CD4-positive, alpha-beta memory T cell (primary cell): Measurements from ENCODE around the gene CLEC16A. TPM values are rescaled to one million over a fixed set of nuclear protein-coding genes. Genes with fewer than 3 reads are reported as not detected.

Experiments
- CTCF ChIA-PET: fragments of 350-600 bp; sonication (Branson Sonifier 250); formaldehyde crosslinking; loops from one replicate; lab custom pipeline; 2021; ENCODE audit warnings: inconsistent platforms; ENCODE audit not compliant: partially characterized antibody; lab: Charles Lee
- POLR2A ChIA-PET: fragments of 350-600 bp; sonication (Branson Sonifier 250); formaldehyde crosslinking; loops from one replicate; lab custom pipeline; 2021; ENCODE audit not compliant: partially characterized antibody; lab: Charles Lee
- DNase-seq, 5 donors: peaks; one replicate each; pipeline versions ENCODE4 v3.0.0 to v3.0.0-alpha.2; 2020 to 2022; ENCODE audit warnings: mixed read lengths in 1 of 5
- H3K27ac ChIP-seq: one replicate; pipeline ENCODE4 v1.7.0; 2013; ENCODE audit warnings: low read depth, low read length
- H3K27me3 ChIP-seq: 2 replicates; pipeline ENCODE4 v1.7.0; 2013; ENCODE audit warnings: mild to moderate bottlenecking, low read length, moderate library complexity; ENCODE audit not compliant: insufficient read depth
- H3K36me3 ChIP-seq: 2 replicates; pipeline ENCODE4 v1.7.0; 2013; ENCODE audit warnings: mild to moderate bottlenecking, low read length, moderate library complexity; ENCODE audit not compliant: insufficient read depth
- H3K4me1 ChIP-seq: 2 replicates; pipeline ENCODE4 v1.7.0; 2013; ENCODE audit warnings: mild to moderate bottlenecking, low read length, moderate library complexity; ENCODE audit not compliant: insufficient read depth
- H3K4me3 ChIP-seq, 2 donors: one replicate each; pipeline ENCODE4 v1.7.0; 2013; ENCODE audit warnings: low read length in 2 of 2, mild to moderate bottlenecking in 1 of 2
- H3K9me3 ChIP-seq, 2 donors: one replicate each; pipeline ENCODE4 v1.7.0; 2013; ENCODE audit warnings: low read length in 2 of 2, control low read depth in 1 of 2; ENCODE audit not compliant: control insufficient read depth in 1 of 2
- H3K27ac Mint-ChIP-seq, 7 donors: one replicate each; pipeline ENCODE4 v1.8.0; 2020 to 2021; ENCODE audit warnings: mixed read lengths in 7 of 7, mild to moderate bottlenecking in 6 of 7, inconsistent platforms in 3 of 7, moderate library complexity in 3 of 7
- H3K27me3 Mint-ChIP-seq, 2 donors: one replicate each; pipeline ENCODE4 v1.8.0; 2020 to 2021; ENCODE audit warnings: mixed read lengths in 2 of 2
- H3K36me3 Mint-ChIP-seq, 2 donors: one replicate each; pipeline ENCODE4 v1.8.0; 2020 to 2021; ENCODE audit warnings: mixed read lengths in 2 of 2, inconsistent platforms in 1 of 2, mild to moderate bottlenecking in 1 of 2
- H3K4me1 Mint-ChIP-seq, 4 donors: one replicate each; pipeline ENCODE4 v1.8.0; 2020 to 2021; ENCODE audit warnings: mixed read lengths in 4 of 4, mild to moderate bottlenecking in 1 of 4
- H3K4me3 Mint-ChIP-seq, 8 donors: one replicate each; pipeline ENCODE4 v1.8.0; 2020 to 2021; ENCODE audit warnings: mixed read lengths in 8 of 8, mild to moderate bottlenecking in 7 of 8, moderate library complexity in 6 of 8, inconsistent platforms in 3 of 8
- H3K9me3 Mint-ChIP-seq, 8 donors: one replicate each; pipeline ENCODE4 v1.8.0; 2020 to 2021; ENCODE audit warnings: mixed read lengths in 8 of 8, mild to moderate bottlenecking in 5 of 8, inconsistent platforms in 3 of 8, moderate library complexity in 1 of 8
- intact Hi-C: fragments of 100-400 bp; cut with micrococcal nuclease; formaldehyde crosslinking; loops from one replicate; pipeline ENCODE4 v1.15.1; 2023
- polyA plus RNA-seq, 2 donors: library from polyadenylated mRNA; unstranded; fragments of 300-500 nt; fragmentation: Illumina TruSeq; gene quantifications; one replicate each; pipeline ENCODE4 v1.2.3, GENCODE V29; 2021
- total RNA-seq, 2 experiments: library from RNA; stranded (reverse); gene quantifications; one replicate each; pipeline ENCODE4 v1.2.3, GENCODE V29; 2021

Gene CLEC16A
- total and polyA plus RNA-seq, 4 experiments from 2014 or later, result 5.2 to 28.4 (median 24.5) TPM

- ChIA-PET CTCF (interaction anchor here (1.8 kb wide), 1 partner anchor 11 kb away, joined by 5 read pairs; no protein-coding TSS in a partner anchor), POLR2A (no interaction called here)
- Mint-ChIP-seq H3K4me1 (peaks cover 32 to 47% (median 40%) of the 10 kb centered on the region in 4 donors), H3K36me3 (peaks cover 8 to 18% of the 10 kb centered on the region in 2 donors), H3K27me3 (no peaks in the 10 kb centered on the region), H3K4me3 (no peak overlapping the region), H3K9me3 (no peaks in the 10 kb centered on the region), H3K27ac (no peak overlapping the region)
- Histone ChIP-seq H3K27ac (no peak overlapping the region), H3K9me3 (no peaks in the 10 kb centered on the region), H3K27me3 (no peaks in the 10 kb centered on the region), H3K4me3 (no peak overlapping the region), H3K36me3 (no peaks in the 10 kb centered on the region), H3K4me1 (peaks cover 61% of the 10 kb centered on the region)
- no peak for DNase-seq
- intact Hi-C loops, result no loop called here
Observed at GRCh38 chr16:11095935-11096334, 151.6 kb downstream of the CLEC16A start.

GRCh38 chr16:11097094-11097786, 152.9 kb downstream of the CLEC16A start:
- ChIA-PET CTCF (no interaction called here), POLR2A (no interaction called here)
- no peak for DNase-seq
- H3K27me3 ChIP-seq, result no peaks in the 10 kb centered on the region
- H3K4me1 ChIP-seq, result peaks cover 50% of the 10 kb centered on the region
- Mint-ChIP-seq H3K4me1 (peaks cover 35 to 44% (median 41%) of the 10 kb centered on the region in 4 donors), H3K4me3 (no peak overlapping the region), H3K27ac (peak overlapping the region in 2 of 7 donors; percentile 5 to 27), H3K27me3 (no peaks in the 10 kb centered on the region), H3K9me3 (no peaks in the 10 kb centered on the region), H3K36me3 (peaks cover 8 to 17% of the 10 kb centered on the region in 2 donors)
- H3K9me3 ChIP-seq, result no peaks in the 10 kb centered on the region
- no peak overlapping the region for H3K27ac ChIP-seq
- H3K36me3 ChIP-seq, result no peaks in the 10 kb centered on the region
- intact Hi-C loops, result no loop called here
- no peak overlapping the region for H3K4me3 ChIP-seq

- peaks cover 45% of the 10 kb centered on the region for H3K4me1 ChIP-seq
- no peak for DNase-seq
- CTCF ChIA-PET, result no interaction called here
- H3K9me3 Mint-ChIP-seq, result no peaks in the 10 kb centered on the region
- no peak overlapping the region for H3K4me3 ChIP-seq
- peak overlapping the region in 1 of 8 donors; percentile 22 for H3K4me3 Mint-ChIP-seq
- POLR2A ChIA-PET, result no interaction called here
- intact Hi-C loops, result no loop called here
- peaks cover 34 to 44% (median 41%) of the 10 kb centered on the region in 4 donors for H3K4me1 Mint-ChIP-seq
- H3K27ac Mint-ChIP-seq, result peak overlapping the region in 2 of 7 donors; percentile 5 to 27
- H3K27ac ChIP-seq, result no peak overlapping the region
- H3K27me3 Mint-ChIP-seq, result no peaks in the 10 kb centered on the region
- no peaks in the 10 kb centered on the region for H3K36me3 ChIP-seq
- H3K36me3 Mint-ChIP-seq, result peaks cover 8 to 19% of the 10 kb centered on the region in 2 donors
- H3K27me3 ChIP-seq, result no peaks in the 10 kb centered on the region
- no peaks in the 10 kb centered on the region for H3K9me3 ChIP-seq
Observed at GRCh38 chr16:11097787-11098167, 153.4 kb downstream of the CLEC16A start.

- H3K27ac ChIP-seq, result no peak overlapping the region
- Mint-ChIP-seq H3K27ac (peak overlapping the region in 3 of 7 donors; percentile 18 to 49 (median 23)), H3K27me3 (no peaks in the 10 kb centered on the region), H3K4me3 (no peak overlapping the region), H3K36me3 (peaks cover 8 to 19% of the 10 kb centered on the region in 2 donors), H3K4me1 (peaks cover 27 to 40% (median 35%) of the 10 kb centered on the region in 4 donors), H3K9me3 (no peaks in the 10 kb centered on the region)
- no peaks in the 10 kb centered on the region for H3K36me3 ChIP-seq
- POLR2A ChIA-PET, result no interaction called here
- DNase-seq, result no peak
- H3K9me3 ChIP-seq, result no peaks in the 10 kb centered on the region
- intact Hi-C loops, result no loop called here
- CTCF ChIA-PET, result no interaction called here
- peaks cover 35% of the 10 kb centered on the region for H3K4me1 ChIP-seq
- no peak overlapping the region for H3K4me3 ChIP-seq
- H3K27me3 ChIP-seq, result no peaks in the 10 kb centered on the region
Observed at GRCh38 chr16:11098601-11099390, 154.4 kb downstream of the CLEC16A start.

GRCh38 chr16:11099672-11100205, 155.4 kb downstream of the CLEC16A start:
- no peak overlapping the region for H3K27ac ChIP-seq
- Mint-ChIP-seq H3K36me3 (peaks cover 8 to 17% of the 10 kb centered on the region in 2 donors), H3K27ac (peak overlapping the region in 4 of 7 donors; percentile 54 to 88 (median 74)), H3K4me3 (no peak overlapping the region), H3K27me3 (no peaks in the 10 kb centered on the region), H3K9me3 (no peaks in the 10 kb centered on the region), H3K4me1 (peaks cover 24 to 39% (median 32%) of the 10 kb centered on the region in 4 donors)
- H3K36me3 ChIP-seq, result no peaks in the 10 kb centered on the region
- H3K4me3 ChIP-seq, result no peak overlapping the region
- POLR2A ChIA-PET, result no interaction called here
- peaks cover 32% of the 10 kb centered on the region for H3K4me1 ChIP-seq
- no peak for DNase-seq
- H3K9me3 ChIP-seq, result no peaks in the 10 kb centered on the region
- H3K27me3 ChIP-seq, result no peaks in the 10 kb centered on the region
- CTCF ChIA-PET, result no interaction called here
- intact Hi-C loops, result no loop called here

- Mint-ChIP-seq H3K27ac (peak overlapping the region in 5 of 7 donors; percentile 41 to 88 (median 79)), H3K9me3 (no peaks in the 10 kb centered on the region), H3K4me1 (peaks cover 26 to 39% (median 33%) of the 10 kb centered on the region in 4 donors), H3K36me3 (peaks cover 4 to 13% of the 10 kb centered on the region in 2 donors), H3K4me3 (peak overlapping the region in 1 of 8 donors; percentile 70), H3K27me3 (no peaks in the 10 kb centered on the region)
- no peak for DNase-seq
- Histone ChIP-seq H3K4me1 (peaks cover 32% of the 10 kb centered on the region), H3K27me3 (no peaks in the 10 kb centered on the region), H3K9me3 (no peaks in the 10 kb centered on the region), H3K36me3 (no peaks in the 10 kb centered on the region), H3K4me3 (no peak overlapping the region), H3K27ac (no peak overlapping the region)
- POLR2A ChIA-PET, result no interaction called here
- CTCF ChIA-PET, result no interaction called here
- intact Hi-C loops, result no loop called here
Observed at GRCh38 chr16:11100239-11100750, 155.9 kb downstream of the CLEC16A start.

GRCh38 chr16:11101283-11101682, 156.9 kb downstream of the CLEC16A start:
- no peak for DNase-seq
- Histone ChIP-seq H3K36me3 (no peaks in the 10 kb centered on the region), H3K27ac (no peak overlapping the region), H3K9me3 (no peaks in the 10 kb centered on the region), H3K27me3 (no peaks in the 10 kb centered on the region), H3K4me3 (no peak overlapping the region), H3K4me1 (peaks cover 35% of the 10 kb centered on the region)
- Mint-ChIP-seq H3K4me1 (peaks cover 32 to 46% (median 39%) of the 10 kb centered on the region in 4 donors), H3K4me3 (no peak overlapping the region), H3K27ac (peak overlapping the region in 5 of 7 donors; percentile 42 to 77 (median 56)), H3K36me3 (peaks cover 4 to 15% of the 10 kb centered on the region in 2 donors), H3K9me3 (no peaks in the 10 kb centered on the region), H3K27me3 (no peaks in the 10 kb centered on the region)
- POLR2A ChIA-PET, result interaction anchor here (1.2 kb wide), 1 partner anchor 9 kb away, joined by 3 read pairs; no protein-coding TSS in a partner anchor
- CTCF ChIA-PET, result interaction anchor here (0.9 kb wide), 1 partner anchor 9 kb away, joined by 3 read pairs; no protein-coding TSS in a partner anchor
- intact Hi-C loops, result no loop called here
